Measurements from ENCODE around the gene USP46.

Gene USP46

DNA sequence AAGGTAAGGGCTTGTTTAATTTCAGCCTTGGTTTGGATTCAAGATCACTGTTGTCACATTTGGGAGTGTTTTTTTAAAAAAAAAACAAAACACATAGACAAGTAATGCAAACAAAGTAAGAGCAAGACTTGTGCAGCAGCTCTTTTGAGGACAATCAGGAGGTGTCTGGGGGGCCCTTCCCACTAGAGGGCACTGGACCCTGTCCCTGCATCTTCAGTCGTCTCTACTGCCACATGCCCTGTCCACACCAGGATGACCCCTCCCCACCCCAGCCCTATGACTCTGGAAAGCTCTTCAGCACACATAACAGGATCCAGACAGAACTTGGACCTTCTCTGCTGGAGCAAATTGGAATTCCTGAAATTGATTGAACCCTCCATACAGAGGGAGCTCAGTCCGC lies 71.0 kb downstream of the USP46 start:
- H3K27ac ChIP-seq (ENCODE audit: low read depth, low read length), result no peak overlapping the region
- H3K18ac ChIP-seq (ENCODE audit: low read length), result no peak overlapping the region
- H4K8ac ChIP-seq (ENCODE audit: low read depth, low read length), result no peak overlapping the region
- no CpG with 5 or more reads among the region's 2 CpGs for WGBS (ENCODE audit: extremely low coverage, insufficient coverage, insufficient read length)
- H3K4ac ChIP-seq (ENCODE audit: low read depth, low read length), result no peak overlapping the region
- no peak overlapping the region for H3K4me2 ChIP-seq (ENCODE audit: low read length)
- no peak overlapping the region for H4K91ac ChIP-seq (ENCODE audit: low read depth, low read length)
- no peaks in the 10 kb centered on the region for H3K79me1 ChIP-seq (ENCODE audit: low read length)
- H2BK12ac ChIP-seq (ENCODE audit: low read length), result no peak overlapping the region
- no peak overlapping the region for H3K14ac ChIP-seq (ENCODE audit: low read length)
- H4K12ac ChIP-seq (ENCODE audit: low read depth, low read length), result no peak overlapping the region
- H2BK120ac ChIP-seq (ENCODE audit: insufficient read depth, low read length, poor library complexity), result no peak overlapping the region
- H3K36me3 ChIP-seq (ENCODE audit: control insufficient read depth in 1 of 2, insufficient read depth in 2 of 2, low read length in 2 of 2), result peaks cover under 1 to 3% of the 10 kb centered on the region in 2 experiments
- H3K23ac ChIP-seq (ENCODE audit: low read length), result no peak overlapping the region
- no peak overlapping the region for H3K4me3 ChIP-seq (ENCODE audit: low read depth, low read length)
- no peak overlapping the region for H2AFZ ChIP-seq (ENCODE audit: insufficient read depth, low read length, poor library complexity)
- peaks cover 3 to 6% of the 10 kb centered on the region in 2 experiments for H3K4me1 ChIP-seq (ENCODE audit: control insufficient read depth in 1 of 2, insufficient read depth in 2 of 2, low read length in 2 of 2)
- no peak overlapping the region for H2BK5ac ChIP-seq (ENCODE audit: low read depth, low read length, poor library complexity)
- H3K79me2 ChIP-seq (ENCODE audit: control insufficient read depth, insufficient read depth, low read length, poor library complexity), result no peaks in the 10 kb centered on the region
- peaks cover 2% of the 10 kb centered on the region for H3K9me3 ChIP-seq (ENCODE audit: insufficient read depth, low read depth, low read length)
- peak; percentile 11 to 16 for DNase-seq
- H3K9ac ChIP-seq (ENCODE audit: low read length), result no peak overlapping the region
- H2AK5ac ChIP-seq (ENCODE audit: low read length), result no peak overlapping the region
- H3K27me3 ChIP-seq (ENCODE audit: insufficient read depth, low read length), result no peaks in the 10 kb centered on the region

DNA sequence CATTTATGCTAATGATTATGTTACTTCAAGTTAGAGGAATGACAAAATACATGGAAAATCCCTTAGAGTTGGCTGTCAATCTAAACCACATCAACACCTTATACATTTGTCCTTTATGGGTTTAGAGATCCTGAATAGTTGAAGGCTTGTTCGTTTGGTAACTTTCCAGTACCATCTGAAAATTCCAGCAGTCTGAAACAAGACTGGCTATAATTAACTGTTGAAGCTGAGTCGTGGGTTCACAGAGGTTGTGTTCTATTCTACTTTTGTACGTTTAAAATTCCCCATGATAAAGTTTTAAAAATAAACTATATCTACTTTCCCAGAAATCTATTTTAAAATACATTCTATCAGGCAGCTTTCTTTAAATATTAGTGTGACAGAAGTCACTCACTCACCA lies 73.0 kb downstream of the USP46 start:
- no peak overlapping the region for H3K14ac ChIP-seq (ENCODE audit: low read length)
- H3K4ac ChIP-seq (ENCODE audit: low read depth, low read length), result no peak overlapping the region

DNA sequence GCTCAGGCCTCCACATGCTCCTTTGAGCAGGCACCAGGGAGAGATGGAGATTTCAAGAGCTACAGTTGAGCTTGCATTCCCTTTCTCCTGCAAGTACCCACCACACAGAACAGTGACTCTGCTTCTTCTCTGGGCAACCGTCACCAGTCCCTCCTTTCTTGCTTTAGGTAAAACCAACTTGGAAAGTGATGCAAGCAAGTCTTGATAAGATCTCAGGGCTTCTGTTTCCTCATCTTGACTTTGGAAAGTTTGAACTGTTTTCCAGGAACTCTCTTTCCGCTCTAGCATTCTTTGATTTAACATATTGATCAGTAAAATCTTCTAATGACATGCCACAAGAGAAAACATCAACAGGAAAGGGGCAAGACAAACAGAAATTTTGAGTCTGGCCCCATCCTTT lies 73.7 kb downstream of the USP46 start:
- H3K23ac ChIP-seq (ENCODE audit: low read length), result no peak overlapping the region
- no peak overlapping the region for H3K27ac ChIP-seq (ENCODE audit: low read depth, low read length)
- no peak overlapping the region for H3K9ac ChIP-seq (ENCODE audit: low read length)
- H4K91ac ChIP-seq (ENCODE audit: low read depth, low read length), result no peak overlapping the region
- no peaks in the 10 kb centered on the region for H3K36me3 ChIP-seq (ENCODE audit: control insufficient read depth in 1 of 2, insufficient read depth in 2 of 2, low read length in 2 of 2)
- H4K12ac ChIP-seq (ENCODE audit: low read depth, low read length), result no peak overlapping the region
- H2BK5ac ChIP-seq (ENCODE audit: low read depth, low read length, poor library complexity), result no peak overlapping the region
- H3K4me1 ChIP-seq (ENCODE audit: control insufficient read depth in 1 of 2, insufficient read depth in 2 of 2, low read length in 2 of 2), result peaks cover 3 to 6% of the 10 kb centered on the region in 2 experiments
- H2AK5ac ChIP-seq (ENCODE audit: low read length), result no peak overlapping the region
- H3K27me3 ChIP-seq (ENCODE audit: insufficient read depth, low read length), result no peaks in the 10 kb centered on the region
- no peak overlapping the region for H3K14ac ChIP-seq (ENCODE audit: low read length)
- H3K4ac ChIP-seq (ENCODE audit: low read depth, low read length), result no peak overlapping the region
- no peak overlapping the region for H2AFZ ChIP-seq (ENCODE audit: insufficient read depth, low read length, poor library complexity)
- H3K9me3 ChIP-seq (ENCODE audit: insufficient read depth, low read depth, low read length), result peaks cover 2% of the 10 kb centered on the region
- no peak overlapping the region for H2BK120ac ChIP-seq (ENCODE audit: insufficient read depth, low read length, poor library complexity)
- H3K18ac ChIP-seq (ENCODE audit: low read length), result no peak overlapping the region
- no peak overlapping the region for H3K4me3 ChIP-seq (ENCODE audit: low read depth, low read length)
- H4K8ac ChIP-seq (ENCODE audit: low read depth, low read length), result no peak overlapping the region
- H3K79me1 ChIP-seq (ENCODE audit: low read length), result no peaks in the 10 kb centered on the region
- WGBS (ENCODE audit: extremely low coverage, insufficient coverage, insufficient read length), result no CpG with 5 or more reads among the region's 2 CpGs
- no peak overlapping the region for H2BK12ac ChIP-seq (ENCODE audit: low read length)
- H3K4me2 ChIP-seq (ENCODE audit: low read length), result no peak overlapping the region
- no peaks in the 10 kb centered on the region for H3K79me2 ChIP-seq (ENCODE audit: control insufficient read depth, insufficient read depth, low read length, poor library complexity)
- peak in 1 of 2 donors; percentile 7 for DNase-seq

More for the DNA sequence above, 73.0 kb downstream of the USP46 start:
- Histone ChIP-seq H2AK5ac (ENCODE audit: low read length) (no peak overlapping the region), H3K79me1 (ENCODE audit: low read length) (no peaks in the 10 kb centered on the region), H3K4me3 (ENCODE audit: low read depth, low read length) (no peak overlapping the region), H2AFZ (ENCODE audit: insufficient read depth, low read length, poor library complexity) (no peak overlapping the region), H3K18ac (ENCODE audit: low read length) (no peak overlapping the region), H3K23ac (ENCODE audit: low read length) (no peak overlapping the region), H4K12ac (ENCODE audit: low read depth, low read length) (no peak overlapping the region), H3K27me3 (ENCODE audit: insufficient read depth, low read length) (no peaks in the 10 kb centered on the region), H3K4me2 (ENCODE audit: low read length) (no peak overlapping the region), H4K91ac (ENCODE audit: low read depth, low read length) (no peak overlapping the region), H2BK5ac (ENCODE audit: low read depth, low read length, poor library complexity) (no peak overlapping the region), H3K27ac (ENCODE audit: low read depth, low read length) (no peak overlapping the region), H2BK12ac (ENCODE audit: low read length) (no peak overlapping the region), H2BK120ac (ENCODE audit: insufficient read depth, low read length, poor library complexity) (no peak overlapping the region), H4K8ac (ENCODE audit: low read depth, low read length) (no peak overlapping the region), H3K9ac (ENCODE audit: low read length) (no peak overlapping the region), H3K4me1 (ENCODE audit: control insufficient read depth in 1 of 2, insufficient read depth in 2 of 2, low read length in 2 of 2) (peaks cover 3 to 6% of the 10 kb centered on the region in 2 experiments), H3K36me3 (ENCODE audit: control insufficient read depth in 1 of 2, insufficient read depth in 2 of 2, low read length in 2 of 2) (no peaks in the 10 kb centered on the region), H3K9me3 (ENCODE audit: insufficient read depth, low read depth, low read length) (peaks cover 2% of the 10 kb centered on the region), H3K79me2 (ENCODE audit: control insufficient read depth, insufficient read depth, low read length, poor library complexity) (no peaks in the 10 kb centered on the region)
- WGBS (ENCODE audit: extremely low coverage, insufficient coverage, insufficient read length), result no CpG with 5 or more reads among the region's 3 CpGs
- no peak for DNase-seq

DNA sequence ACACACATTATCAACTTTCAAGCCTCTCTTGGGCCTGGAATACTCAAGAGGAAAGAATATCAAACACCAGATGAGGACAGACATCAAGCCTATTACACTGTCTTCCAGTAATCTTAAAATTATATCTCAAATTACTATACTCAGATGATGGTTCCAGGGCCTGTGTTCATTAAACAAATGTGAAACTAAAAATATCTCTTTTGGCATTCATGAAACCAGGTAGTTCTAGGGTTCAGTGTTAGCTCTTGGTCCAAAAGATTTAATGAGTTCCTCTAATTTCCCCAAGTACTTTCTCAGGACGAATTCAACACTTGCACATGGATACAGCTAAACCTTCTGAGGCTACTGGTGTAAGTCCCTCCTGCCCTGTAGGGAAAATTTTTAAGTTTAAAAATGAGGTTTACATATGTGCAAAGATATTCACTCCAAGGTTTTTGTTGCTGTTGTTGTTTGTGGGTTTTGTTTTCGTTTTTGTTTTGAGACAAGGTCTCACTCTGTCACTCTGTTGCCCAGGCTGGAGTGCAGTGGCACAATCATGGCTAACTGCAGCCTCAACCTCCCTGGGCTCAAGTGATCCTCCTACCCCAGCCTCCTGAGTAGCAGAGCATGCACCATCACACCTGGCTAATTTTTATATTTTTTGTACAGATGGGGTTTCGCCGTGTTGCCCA lies 79.4 kb downstream of the USP46 start:
- no peak overlapping the region for H3K23ac ChIP-seq (ENCODE audit: low read length)
- no peak overlapping the region for H2AFZ ChIP-seq (ENCODE audit: insufficient read depth, low read length, poor library complexity)
- H3K4ac ChIP-seq (ENCODE audit: low read depth, low read length), result no peak overlapping the region
- H2AK5ac ChIP-seq (ENCODE audit: low read length), result no peak overlapping the region
- H4K12ac ChIP-seq (ENCODE audit: low read depth, low read length), result no peak overlapping the region
- no peak overlapping the region for H3K27ac ChIP-seq (ENCODE audit: low read depth, low read length)
- no peak overlapping the region for H4K8ac ChIP-seq (ENCODE audit: low read depth, low read length)
- H3K27me3 ChIP-seq (ENCODE audit: insufficient read depth, low read length), result no peaks in the 10 kb centered on the region
- H3K79me2 ChIP-seq (ENCODE audit: control insufficient read depth, insufficient read depth, low read length, poor library complexity), result no peaks in the 10 kb centered on the region
- no peak overlapping the region for H2BK5ac ChIP-seq (ENCODE audit: low read depth, low read length, poor library complexity)
- no peak overlapping the region for H3K4me2 ChIP-seq (ENCODE audit: low read length)
- H3K4me1 ChIP-seq (ENCODE audit: control insufficient read depth in 1 of 2, insufficient read depth in 2 of 2, low read length in 2 of 2), result no peaks in the 10 kb centered on the region
- H4K91ac ChIP-seq (ENCODE audit: low read depth, low read length), result no peak overlapping the region
- H2BK12ac ChIP-seq (ENCODE audit: low read length), result no peak overlapping the region
- no peaks in the 10 kb centered on the region for H3K79me1 ChIP-seq (ENCODE audit: low read length)
- DNase-seq, result no peak
- no CpG with 5 or more reads among the region's 4 CpGs for WGBS (ENCODE audit: extremely low coverage, insufficient coverage, insufficient read length)
- H3K9me3 ChIP-seq (ENCODE audit: insufficient read depth, low read depth, low read length), result no peaks in the 10 kb centered on the region
- H3K14ac ChIP-seq (ENCODE audit: low read length), result no peak overlapping the region
- H3K18ac ChIP-seq (ENCODE audit: low read length), result no peak overlapping the region
- H3K9ac ChIP-seq (ENCODE audit: low read length), result no peak overlapping the region
- H2BK120ac ChIP-seq (ENCODE audit: insufficient read depth, low read length, poor library complexity), result no peak overlapping the region
- no peaks in the 10 kb centered on the region for H3K36me3 ChIP-seq (ENCODE audit: control insufficient read depth in 1 of 2, insufficient read depth in 2 of 2, low read length in 2 of 2)
- H3K4me3 ChIP-seq (ENCODE audit: low read depth, low read length), result no peak overlapping the region
